NK-92 (cell line): Measurements from ENCODE around the gene BAAT.

Experiments
- DNase-seq: peaks from one replicate; lab custom pipeline; 2025; ENCODE audit not compliant: unreplicated experiment; lab: John Stamatoyannopoulos, UW

Gene BAAT

GRCh38 chr9:101324245-101324804 is 60.5 kb downstream of the BAAT start:
- no peak for DNase-seq

- DNase-seq, result no peak
Measured at GRCh38 chr9:101323129-101323528, 61.7 kb downstream of the BAAT start.

DNA sequence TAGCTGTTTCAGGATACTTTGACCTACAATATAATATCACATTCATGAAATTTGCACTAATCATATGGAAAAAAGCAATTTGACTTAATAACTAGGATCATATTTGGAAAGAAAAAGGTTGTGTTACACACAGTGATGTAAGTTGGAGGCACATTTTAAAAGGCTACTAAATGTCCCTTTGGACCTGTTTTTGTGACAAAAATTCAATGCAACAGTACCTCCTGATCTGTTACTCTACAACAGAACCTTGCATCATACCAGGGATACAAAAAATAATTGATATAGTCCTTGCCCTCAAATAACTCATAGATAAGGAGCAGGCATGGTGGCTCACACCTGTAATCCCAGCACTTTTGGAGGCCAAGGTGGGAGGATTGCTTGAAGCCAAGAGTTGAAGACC is 67.1 kb downstream of the BAAT start:
- DNase-seq, result no peak

GRCh38 chr9:101315112-101315450 is 69.7 kb downstream of the BAAT start:
- no peak for DNase-seq

DNA sequence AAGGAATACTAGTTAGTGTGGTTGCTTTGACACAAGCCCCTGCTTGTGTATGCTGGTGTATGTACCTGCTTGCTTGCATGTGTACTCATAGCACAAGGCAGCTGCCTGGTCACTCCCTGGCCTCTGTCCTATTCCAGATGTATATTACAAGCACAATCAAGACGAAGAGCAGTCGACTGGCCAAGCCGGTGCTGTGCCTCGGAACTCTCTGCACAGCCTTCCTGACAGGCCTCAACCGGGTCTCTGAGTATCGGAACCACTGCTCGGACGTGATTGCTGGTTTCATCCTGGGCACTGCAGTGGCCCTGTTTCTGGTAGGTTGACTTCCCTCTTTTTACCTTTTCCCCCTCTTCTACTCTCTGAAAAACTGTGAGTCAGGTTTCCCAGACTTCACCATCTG is 72.1 kb downstream of the BAAT start:
- no peak for DNase-seq

DNA sequence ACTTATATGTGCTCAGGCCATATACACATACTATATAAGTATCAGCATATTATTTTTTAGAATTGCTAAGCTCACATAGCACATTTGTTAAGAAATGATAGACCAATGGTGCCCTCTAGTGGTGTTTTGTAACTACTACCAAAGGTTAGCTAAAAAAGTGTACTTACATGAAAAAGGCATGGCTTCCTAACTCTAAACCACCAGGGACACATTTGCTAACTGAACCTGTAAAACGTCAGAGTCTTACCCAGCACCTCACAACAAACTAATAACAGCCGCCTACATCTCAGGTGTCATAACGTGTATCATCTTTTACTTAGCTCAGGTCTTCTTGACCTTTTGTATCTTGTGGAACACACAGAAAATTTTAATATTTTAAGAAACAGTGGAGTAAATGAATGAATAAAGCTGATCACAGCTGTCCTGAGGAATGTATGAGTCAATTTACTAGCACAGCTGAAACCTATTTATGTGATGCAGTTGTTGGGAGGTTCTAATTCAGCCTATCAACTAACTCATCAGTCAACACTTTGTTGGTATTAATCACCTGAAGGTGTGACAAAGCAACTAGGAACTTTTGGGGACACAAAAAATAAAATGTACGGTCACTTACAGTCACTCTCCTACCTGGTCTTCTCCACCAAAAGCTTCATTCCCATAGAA is 72.9 kb downstream of the BAAT start:
- DNase-seq, result no peak

GRCh38 chr9:101311191-101311590 is 73.6 kb downstream of the BAAT start:
- DNase-seq, result no peak
